T1000 (cell line): ENCODE data around the gene ABL1.

ENCODE experiments used
- DNase-seq: peaks from one replicate; lab custom pipeline; 2025; ENCODE audit warnings: mixed read lengths; lab: John Stamatoyannopoulos, UW

ABL1 gene

GRCh38 chr9:130890870-130891687 lies 56.0 kb downstream of the ABL1 start:
- DNase-seq, result no peak

GRCh38 chr9:130891688-130892476 lies 56.8 kb downstream of the ABL1 start:
- no peak for DNase-seq

DNA sequence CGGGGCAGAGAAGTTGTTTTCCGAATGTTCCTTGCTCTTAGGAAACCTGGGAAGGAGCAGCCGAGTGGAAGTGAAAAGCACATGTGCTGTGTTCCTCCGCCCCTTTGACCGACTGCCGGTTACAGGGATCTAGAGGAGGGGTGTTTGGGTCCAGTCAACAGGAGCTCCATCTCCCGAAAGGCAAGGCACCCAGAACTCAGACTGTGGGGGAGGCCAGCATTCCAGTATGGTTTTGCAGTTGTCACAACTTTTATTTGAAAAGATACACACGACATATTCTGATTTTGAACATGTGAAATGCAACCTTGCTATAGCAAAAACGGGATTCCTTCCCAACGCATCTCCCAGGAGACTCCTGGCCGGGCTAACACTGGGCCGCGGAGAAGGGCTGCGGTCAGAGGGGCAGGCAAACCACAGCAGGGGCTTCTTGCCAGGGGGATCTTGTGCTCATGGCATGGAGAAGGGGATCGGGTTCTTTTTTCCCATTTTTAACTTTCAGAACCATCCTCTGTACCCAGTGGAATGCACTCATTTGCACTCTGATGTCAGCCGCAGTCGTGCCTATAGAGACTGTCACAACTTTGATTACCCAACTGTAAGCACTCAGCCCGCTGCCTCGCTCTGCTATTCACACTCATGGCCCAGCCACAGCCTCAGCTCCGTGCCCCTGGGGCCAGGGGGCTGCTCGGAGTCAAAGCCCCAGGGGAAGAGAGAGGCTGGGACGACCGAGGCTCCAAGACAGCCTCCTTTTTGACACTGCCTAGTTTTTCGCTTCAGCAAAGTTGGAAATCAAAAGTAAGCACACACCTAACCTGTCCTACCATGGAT lies 57.6 kb downstream of the ABL1 start:
- no peak for DNase-seq

DNA sequence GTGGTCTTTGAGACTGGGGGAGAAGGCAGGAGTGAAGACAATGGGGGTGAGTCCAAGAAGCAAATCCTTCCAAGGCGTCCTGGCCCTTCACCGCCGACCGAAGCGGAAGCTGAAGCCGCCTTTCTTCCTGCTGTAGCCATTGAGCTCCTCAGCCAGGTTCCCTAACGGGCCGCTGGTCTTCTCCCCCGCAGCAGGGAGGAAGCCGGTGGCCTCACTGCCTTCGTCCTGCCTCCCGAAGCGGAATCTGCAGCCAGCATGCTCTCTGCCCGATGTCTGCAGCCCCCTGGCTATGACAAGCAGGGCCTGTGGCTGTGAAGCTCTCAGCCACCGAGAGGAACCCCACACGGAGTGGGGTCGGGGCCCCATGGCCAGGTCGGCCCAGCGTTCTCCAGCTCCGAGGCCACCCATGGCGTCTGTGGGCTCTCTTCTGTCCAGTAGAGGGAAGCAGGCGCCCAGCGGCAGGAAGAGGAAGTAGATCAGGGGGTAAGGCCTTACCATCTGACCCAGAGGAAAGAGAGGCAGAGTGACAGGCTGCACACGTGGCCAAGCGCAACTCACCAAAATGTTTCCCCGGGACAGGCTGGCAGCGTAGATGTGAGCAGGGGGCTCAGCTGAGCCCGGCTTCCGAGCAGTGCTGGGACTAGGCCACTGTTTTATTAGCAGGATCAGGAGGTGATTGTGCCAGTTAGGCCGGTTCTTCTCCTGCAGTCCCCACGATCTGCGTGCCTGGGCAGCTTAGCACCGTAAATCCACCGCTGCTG lies 58.5 kb downstream of the ABL1 start:
- DNase-seq, result no peak

DNA sequence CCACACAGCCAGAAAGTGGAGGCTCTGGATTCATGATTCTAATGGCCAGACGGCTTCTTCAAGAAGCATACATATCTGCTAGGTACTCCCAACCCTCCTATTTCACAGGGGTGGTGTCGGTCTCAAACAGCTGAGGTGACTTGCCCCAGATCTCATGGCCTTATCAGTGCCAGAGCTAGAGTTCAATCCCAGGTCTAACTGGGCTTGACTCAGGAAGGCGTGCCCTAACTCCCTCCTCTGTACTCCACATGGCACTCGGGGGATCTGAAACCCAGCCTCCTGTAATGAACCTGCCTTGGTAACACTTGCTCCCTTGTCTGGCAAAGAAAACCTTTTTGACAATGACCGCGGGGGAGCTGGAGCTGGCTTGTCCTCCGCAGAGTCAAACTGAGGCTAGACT lies 59.5 kb downstream of the ABL1 start:
- no peak for DNase-seq

GRCh38 chr9:130895038-130895437 lies 60.0 kb downstream of the ABL1 start:
- DNase-seq, result no peak

- DNase-seq, result no peak
Measured at GRCh38 chr9:130895481-130896232, 60.6 kb downstream of the ABL1 start.

DNA sequence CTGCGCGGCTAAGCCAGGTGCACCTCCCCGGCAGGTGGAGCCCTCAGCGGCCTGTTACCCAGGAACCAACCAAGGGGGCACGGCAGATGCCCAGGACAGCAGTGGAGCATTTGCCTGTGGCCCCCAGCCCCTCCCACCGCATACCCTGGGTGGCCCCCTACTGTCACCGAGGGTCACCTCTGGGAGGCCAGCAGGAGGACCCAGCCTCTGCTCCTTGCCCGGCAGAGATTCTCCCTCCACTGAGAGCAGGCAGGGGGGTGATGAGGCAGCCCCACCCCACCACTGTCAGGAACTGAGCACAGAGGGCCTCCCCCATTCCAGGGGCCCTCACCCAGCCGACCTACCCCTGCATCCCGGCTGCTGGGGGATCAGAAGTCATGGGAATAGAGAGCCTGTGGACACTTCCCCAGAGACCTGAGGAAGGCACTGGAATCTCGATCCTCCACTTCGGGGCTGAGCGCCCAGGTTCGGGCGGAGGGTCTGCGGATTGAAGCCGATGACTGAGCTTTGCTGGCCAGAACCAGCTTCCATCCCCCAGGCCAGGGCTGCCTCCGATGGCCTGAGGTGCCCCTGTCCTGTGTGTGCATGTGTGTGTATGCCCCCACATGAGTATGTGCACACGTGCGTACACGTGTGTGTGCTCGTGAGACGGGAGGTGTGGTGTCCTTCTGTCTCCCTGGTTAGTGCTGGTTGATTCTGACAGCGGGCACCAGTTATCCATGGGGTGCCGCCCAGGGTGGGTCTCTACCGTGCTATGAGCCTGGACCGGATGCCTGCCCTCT lies 61.4 kb downstream of the ABL1 start, which contains the start of gene QRFP:
QRFP (minus strand) TSS at position 580 of the 782 bp plus-strand sequence. CDS start 2,974 bp downstream, outside the sequence.
- DNase-seq, result no peak

GRCh38 chr9:130897105-130897751 lies 62.2 kb downstream of the ABL1 start:
- DNase-seq, result no peak

DNA sequence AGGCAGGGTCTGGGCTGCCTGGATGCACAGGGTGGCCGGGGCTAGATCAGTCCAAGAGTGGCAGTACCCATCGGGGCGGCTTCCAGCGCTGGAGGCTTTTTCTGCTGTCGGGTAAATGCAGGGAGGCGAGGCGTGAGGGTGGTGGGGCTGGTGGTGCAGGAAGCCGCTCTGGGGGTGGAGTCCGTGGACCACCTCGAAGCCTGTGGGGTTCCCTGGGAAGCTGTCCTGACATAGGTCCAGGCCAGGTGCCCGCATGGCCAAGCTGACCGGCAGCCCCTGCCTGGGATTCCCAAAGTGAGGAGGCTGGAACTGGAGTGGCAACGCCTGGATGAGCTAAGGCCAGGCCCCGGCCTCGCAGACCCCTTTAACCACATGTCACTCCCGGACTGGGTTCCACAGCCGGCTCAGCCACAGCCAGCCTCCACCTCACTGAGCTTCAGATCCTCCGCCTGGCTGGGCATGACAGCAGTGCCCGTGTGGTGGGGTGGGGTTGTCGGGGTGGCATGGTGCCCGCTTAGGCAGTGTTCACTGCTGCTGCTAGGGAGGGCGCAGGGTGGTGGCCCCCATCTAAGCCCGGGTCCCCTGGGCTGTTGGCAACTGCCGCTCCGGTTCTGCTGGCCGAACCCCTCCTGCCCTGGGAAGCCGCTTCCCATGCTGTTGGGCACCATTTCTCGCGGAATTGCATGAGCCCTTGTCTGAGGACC lies 62.9 kb downstream of the ABL1 start:
- no peak for DNase-seq

GRCh38 chr9:130898552-130898852 lies 63.4 kb downstream of the ABL1 start:
- DNase-seq, result no peak

DNA sequence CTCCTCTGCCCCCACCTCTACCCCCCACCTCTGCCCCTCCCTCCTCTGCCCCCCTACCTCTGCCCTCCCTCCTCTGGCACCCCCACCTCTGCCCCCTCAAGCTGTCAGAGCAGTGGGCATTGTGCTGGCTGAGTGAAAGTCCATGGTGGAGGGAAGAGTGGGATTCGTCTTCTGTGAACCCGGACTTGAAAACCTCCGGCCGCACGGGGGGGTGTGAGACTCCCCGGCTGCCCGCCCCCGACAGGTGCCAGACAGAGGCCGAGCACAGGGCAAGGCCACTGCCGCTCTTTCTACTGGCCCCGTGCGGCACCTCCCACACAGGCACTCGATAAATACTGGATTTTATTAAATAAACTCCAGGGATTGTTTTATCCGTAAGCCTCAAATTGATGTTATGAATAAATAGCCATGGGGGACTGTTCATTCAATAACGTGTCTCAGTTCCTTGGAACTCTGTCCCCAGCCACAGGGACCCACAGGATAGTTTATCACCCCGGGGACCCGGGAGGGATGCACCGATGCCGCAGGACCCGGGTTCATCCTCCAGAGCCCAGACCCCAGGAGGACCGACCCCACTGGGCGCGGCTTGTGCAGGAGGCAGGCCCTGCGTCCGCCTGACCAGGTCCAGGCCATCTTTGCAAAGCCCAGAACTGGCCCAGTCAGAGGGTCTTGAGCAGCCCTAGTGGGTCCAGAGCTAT lies 64.1 kb downstream of the ABL1 start:
- no peak for DNase-seq

GRCh38 chr9:130900701-130901497 lies 65.8 kb downstream of the ABL1 start:
- no peak for DNase-seq

- DNase-seq, result no peak
Measured at GRCh38 chr9:130901498-130902203, 66.6 kb downstream of the ABL1 start.

DNA sequence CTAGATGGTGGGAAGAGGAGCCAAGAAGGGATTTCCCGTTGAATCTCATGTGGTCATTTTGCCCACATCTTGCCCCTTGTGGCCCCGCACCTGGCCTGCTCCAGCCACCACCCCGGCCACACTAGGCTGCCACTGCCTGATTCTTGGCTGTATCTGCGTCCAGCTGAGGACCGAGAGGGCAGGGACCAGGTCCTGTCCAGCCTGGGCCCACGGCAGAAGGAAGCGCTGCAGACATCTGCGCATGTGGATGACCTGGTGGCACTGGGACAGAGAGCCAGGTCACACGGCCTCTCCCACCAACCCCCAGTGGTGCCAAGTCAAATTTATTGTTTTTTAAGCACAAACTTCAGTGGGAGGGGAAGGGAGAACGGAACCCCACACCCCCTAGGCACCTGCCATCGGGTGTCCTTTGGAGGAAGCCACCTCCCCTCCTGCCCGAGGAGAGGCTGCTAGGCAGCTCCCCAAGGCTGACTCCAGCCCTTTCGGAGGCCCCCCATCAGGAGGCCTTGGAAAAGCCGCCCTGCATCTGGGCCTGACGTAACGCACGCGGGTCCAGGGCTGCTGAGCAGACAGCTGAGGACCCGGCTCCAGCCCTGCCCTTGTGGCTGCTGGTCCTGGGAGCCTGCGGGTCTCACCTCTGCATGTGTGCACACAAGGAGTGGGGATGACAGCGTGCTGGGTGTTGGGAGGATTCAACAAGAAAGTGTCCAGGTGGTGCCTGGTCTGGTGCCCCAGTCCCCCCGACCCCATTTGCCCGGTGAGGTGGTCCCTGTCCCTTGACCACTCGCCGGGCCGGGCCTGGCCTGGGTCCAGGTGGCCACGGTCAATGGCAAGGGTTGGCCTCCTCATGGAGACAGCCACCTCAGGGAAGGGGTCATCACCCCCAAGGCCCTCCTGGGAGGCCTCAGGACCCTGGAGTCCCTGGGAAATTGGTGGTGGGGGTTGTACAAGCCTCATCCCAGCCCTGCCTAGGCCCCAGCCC lies 67.4 kb downstream of the ABL1 start:
- no peak for DNase-seq
